T-cell (primary cell): ENCODE results near the gene DLX4. TPM values are rescaled to one million over a fixed set of nuclear protein-coding genes. Genes with fewer than 3 reads are reported as not detected.

Source experiments
- total RNA-seq, 35 experiments: library from RNA in 6 of 35; stranded (reverse) in 6 of 35; fragments of 120-200 nt in 1 of 35; gene quantifications; one replicate each; pipeline versions ENCODE4 v1.2.1 to v1.2.4 and lab custom pipeline; 2013 to 2026

The DLX4 gene
- total RNA-seq, 5 donors from 2014 or later (not counting 1 experiment from before 2014, with no cell fraction given) = 0.30 to 1.2 (median 0.79) TPM

Other genes with a start within 250 kb of the DLX4 start
- gene FAM117A, start 205.1 kb upstream of the DLX4 start, total RNA-seq = 100 to 1,000 TPM in 2 of 5 donors, 10 to 100 TPM in 3; 71.9 to 105 (median 99.1) TPM
- gene KAT7, start 180.5 kb upstream of the DLX4 start, total RNA-seq = 100 to 1,000 TPM in 2 of 5 donors, 10 to 100 TPM in 3; 96.8 to 197 (median 99.7) TPM
- not detected for gene TAC4, start 121.1 kb upstream of the DLX4 start, total RNA-seq
- gene DLX3, start 26.0 kb downstream of the DLX4 start, total RNA-seq = not detected
- 10 to 100 TPM in 3 of 5 donors, 1 to 10 TPM in 2; 8.5 to 20.0 (median 14.8) TPM for gene ITGA3, start 86.9 kb downstream of the DLX4 start, total RNA-seq
- 10 to 100 TPM; 18.8 to 37.2 (median 30.0) TPM for gene PDK2, start 126.2 kb downstream of the DLX4 start, total RNA-seq
- under 1 TPM; 0.23 to 0.70 (median 0.35) TPM for gene SAMD14, start 161.0 kb downstream of the DLX4 start, total RNA-seq
- gene PPP1R9B, start 181.5 kb downstream of the DLX4 start, total RNA-seq = 10 to 100 TPM; 69.5 to 95.9 (median 91.3) TPM
- gene SGCA, start 196.8 kb downstream of the DLX4 start, total RNA-seq = under 1 TPM in 1 of 5 donors, not detected in 4; 0.33 TPM
- gene COL1A1, start 232.4 kb downstream of the DLX4 start, total RNA-seq = 10 to 100 TPM in 2 of 5 donors, 1 to 10 TPM in 3; 4.1 to 21.0 (median 6.6) TPM